Mucosa of rectum (tissue), 2 donors: Measurements from ENCODE around the gene CYBC1.

Experiments used
- H3K27ac ChIP-seq, 2 donors: one replicate each; pipeline ENCODE4 v1.7.0; 2013; ENCODE audit warnings: inconsistent platforms in 2 of 2, low read depth in 2 of 2, low read length in 2 of 2
- H3K27me3 ChIP-seq, 2 donors: one replicate each; pipeline ENCODE4 v1.7.0; 2013; ENCODE audit warnings: low read length in 2 of 2; ENCODE audit not compliant: control insufficient read depth in 2 of 2, insufficient read depth in 2 of 2
- H3K36me3 ChIP-seq, 2 donors: one replicate each; pipeline ENCODE4 v1.7.0; 2013; ENCODE audit warnings: low read length in 2 of 2; ENCODE audit not compliant: control insufficient read depth in 2 of 2, insufficient read depth in 2 of 2
- H3K4me1 ChIP-seq, 2 donors: one replicate each; pipeline ENCODE4 v1.7.0; 2013; ENCODE audit warnings: low read length in 2 of 2, mild to moderate bottlenecking in 1 of 2; ENCODE audit not compliant: control insufficient read depth in 2 of 2, insufficient read depth in 2 of 2
- H3K4me3 ChIP-seq, 2 donors: one replicate each; pipeline ENCODE4 v1.7.0; 2013; ENCODE audit warnings: low read length in 2 of 2
- H3K9ac ChIP-seq, 2 donors: one replicate each; pipeline ENCODE4 v1.7.0; 2013; ENCODE audit warnings: low read length in 2 of 2, low read depth in 1 of 2, mild to moderate bottlenecking in 1 of 2
- H3K9me3 ChIP-seq, 2 donors: one replicate each; pipeline ENCODE4 v1.7.0; 2013; ENCODE audit warnings: low read length in 2 of 2; ENCODE audit not compliant: control insufficient read depth in 2 of 2
- donor health status: healthy.
- donor health status: Normal muscosa, but diverticular disease.

CYBC1 gene

GRCh38 chr17:82400206-82400605 is 50.3 kb downstream of the CYBC1 start:
- Histone ChIP-seq H3K4me3 (no peak overlapping the region), H3K9me3 (no peaks in the 10 kb centered on the region), H3K27me3 (no peaks in the 10 kb centered on the region), H3K9ac (no peak overlapping the region), H3K36me3 (peaks cover 11 to 14% of the 10 kb centered on the region in 2 donors), H3K4me1 (peaks cover 0 to 3% of the 10 kb centered on the region in 2 donors), H3K27ac (no peak overlapping the region)

GRCh38 chr17:82399601-82400101 is 50.9 kb downstream of the CYBC1 start:
- no peaks in the 10 kb centered on the region for H3K27me3 ChIP-seq
- H3K4me3 ChIP-seq: no peak overlapping the region
- H3K9ac ChIP-seq: no peak overlapping the region
- H3K4me1 ChIP-seq: peaks cover 0 to 3% of the 10 kb centered on the region in 2 donors
- peaks cover 11 to 14% of the 10 kb centered on the region in 2 donors for H3K36me3 ChIP-seq
- H3K27ac ChIP-seq: no peak overlapping the region
- H3K9me3 ChIP-seq: no peaks in the 10 kb centered on the region

GRCh38 chr17:82399041-82399441 is 51.5 kb downstream of the CYBC1 start:
- no peaks in the 10 kb centered on the region for H3K27me3 ChIP-seq
- H3K36me3 ChIP-seq: peaks cover 9 to 15% of the 10 kb centered on the region in 2 donors
- H3K9me3 ChIP-seq: no peaks in the 10 kb centered on the region
- H3K4me3 ChIP-seq: no peak overlapping the region
- peaks cover 0 to 3% of the 10 kb centered on the region in 2 donors for H3K4me1 ChIP-seq
- no peak overlapping the region for H3K9ac ChIP-seq
- no peak overlapping the region for H3K27ac ChIP-seq

GRCh38 chr17:82397449-82398335 is 52.9 kb downstream of the CYBC1 start:
- Histone ChIP-seq H3K36me3 (peaks cover 7 to 18% of the 10 kb centered on the region in 2 donors), H3K27me3 (no peaks in the 10 kb centered on the region), H3K9ac (no peak overlapping the region), H3K9me3 (no peaks in the 10 kb centered on the region), H3K27ac (no peak overlapping the region), H3K4me3 (no peak overlapping the region), H3K4me1 (peaks cover 0 to 3% of the 10 kb centered on the region in 2 donors)

- no peaks in the 10 kb centered on the region for H3K27me3 ChIP-seq
- H3K36me3 ChIP-seq: peaks cover 7 to 21% of the 10 kb centered on the region in 2 donors
- H3K9ac ChIP-seq: no peak overlapping the region
- no peak overlapping the region for H3K27ac ChIP-seq
- H3K4me3 ChIP-seq: no peak overlapping the region
- H3K4me1 ChIP-seq: peaks cover 0 to 3% of the 10 kb centered on the region in 2 donors
- H3K9me3 ChIP-seq: no peaks in the 10 kb centered on the region
Measured at GRCh38 chr17:82396601-82397435, 53.7 kb downstream of the CYBC1 start.

- no peak overlapping the region for H3K4me3 ChIP-seq
- H3K9ac ChIP-seq: no peak overlapping the region
- no peaks in the 10 kb centered on the region for H3K9me3 ChIP-seq
- peaks cover 4 to 19% of the 10 kb centered on the region in 2 donors for H3K36me3 ChIP-seq
- H3K27me3 ChIP-seq: no peaks in the 10 kb centered on the region
- H3K4me1 ChIP-seq: no peaks in the 10 kb centered on the region
- H3K27ac ChIP-seq: no peak overlapping the region
Measured at GRCh38 chr17:82394278-82394677, 56.3 kb downstream of the CYBC1 start.

- no peaks in the 10 kb centered on the region for H3K9me3 ChIP-seq
- no peak overlapping the region for H3K9ac ChIP-seq
- no peaks in the 10 kb centered on the region for H3K4me1 ChIP-seq
- H3K36me3 ChIP-seq: peaks cover 4 to 19% of the 10 kb centered on the region in 2 donors
- H3K4me3 ChIP-seq: no peak overlapping the region
- H3K27me3 ChIP-seq: peaks cover 2 to 5% of the 10 kb centered on the region in 2 donors
- no peak overlapping the region for H3K27ac ChIP-seq
Measured at GRCh38 chr17:82392941-82393340, 57.6 kb downstream of the CYBC1 start.
